ENCODE results near the gene OIP5.

GRCh38 chr15:41309226-41309905, 23.0 kb downstream of the OIP5 start:
- no peak for TF ChIP-seq POLR2AphosphoS5 (IDR thresholded peaks at IDR 0.05; ENCODE audit: low read depth, low read length)
- no peak for TF ChIP-seq POLR2A (IDR thresholded peaks at IDR 0.05; ENCODE audit: low read depth, low read length)
- no peak for TF ChIP-seq TAF1 (IDR thresholded peaks at IDR 0.05; ENCODE audit: borderline replicate concordance, low read depth, low read length)
